ENCODE results near the gene C9orf152.

DNA sequence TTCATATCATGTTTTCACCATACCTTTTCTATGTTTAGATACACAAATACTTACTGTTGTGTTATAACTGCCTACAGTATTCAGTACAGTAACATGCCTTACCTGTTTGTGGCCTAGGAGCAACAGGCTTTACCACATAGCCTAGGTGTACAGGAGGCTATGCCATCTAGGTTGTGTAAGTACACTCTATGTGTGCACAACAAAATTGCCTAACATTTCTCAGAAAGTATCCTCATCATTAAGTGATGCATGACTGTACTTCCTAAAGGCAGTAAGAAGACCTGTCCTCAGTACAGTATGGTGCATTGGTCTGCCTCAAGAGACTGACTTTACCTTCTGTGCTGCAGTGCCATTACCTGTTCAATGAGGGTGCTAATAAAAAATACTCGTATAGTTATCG is 40.4 kb upstream of the C9orf152 start:
- no peak for TF ChIP-seq MIER3 (CRISPR knock-in tag; IDR thresholded peaks at IDR 0.05; ENCODE audit: borderline replicate concordance)
- no peak for TF ChIP-seq HNRNPH1 (optimal IDR thresholded peaks at IDR 0.05; ENCODE audit: low read depth, low read length)
- no peak for TF ChIP-seq HOMEZ (CRISPR knock-in tag; IDR thresholded peaks at IDR 0.05; ENCODE audit: low read depth)
- TF ChIP-seq SIN3A (IDR thresholded peaks at IDR 0.05; ENCODE audit: borderline replicate concordance, low read depth, low read length), result no peak
- TF ChIP-seq ATF3 (CRISPR knock-in tag; IDR thresholded peaks at IDR 0.05), result no peak
- TF ChIP-seq ZNF788 (CRISPR knock-in tag; IDR thresholded peaks at IDR 0.05; ENCODE audit: borderline replicate concordance), result no peak

Measured in HepG2 (cell line).